ENCODE data around the gene ETV6. TPM values are rescaled to one million over a fixed set of nuclear protein-coding genes. Genes with fewer than 3 reads are reported as not detected.

The ETV6 gene
- total and polyA plus RNA-seq, 9 of the 15 experiments (the other 6 are each of a cell fraction or from before 2014, with no cell fraction given): 0.81 to 12.7 (median 4.1) TPM

GRCh38 chr12:11776316-11776715 lies 126.8 kb downstream of the ETV6 start:
- no peak for ATAC-seq
- Histone ChIP-seq H3K79me2 (ENCODE audit: control insufficient read depth, insufficient read depth, low read length) (no peaks in the 10 kb centered on the region), H4K20me1 (replicated peaks; ENCODE audit: control insufficient read depth, insufficient read depth, low read length) (no peaks in the 10 kb centered on the region), H3K36me3 (ENCODE audit: control insufficient read depth, insufficient read depth, low read length) (no peaks in the 10 kb centered on the region), H3K9ac (ENCODE audit: insufficient read depth in 1 of 2, low read depth in 2 of 2, low read length in 2 of 2) (no peak overlapping the region), H3K9me3 (replicated peaks; ENCODE audit: control insufficient read depth, insufficient read depth, low read depth, low read length) (no peaks in the 10 kb centered on the region), H3K9me1 (ENCODE audit: control insufficient read depth, insufficient read depth, low read length) (no peaks in the 10 kb centered on the region), H3K27ac (ENCODE audit: extremely low read depth, low read depth, low read length) (no peak overlapping the region), H3K4me1 (replicated peaks in 1 of 2; ENCODE audit: control insufficient read depth in 2 of 2, insufficient read depth in 2 of 2, low read length in 2 of 2) (peaks cover 0 to 3% of the 10 kb centered on the region in 2 experiments; a peak in 2 of 5 replicates), H3K4me3 (no peak overlapping the region), H3K4me2 (ENCODE audit: insufficient read depth, low read length) (no peak overlapping the region), H3K27me3 (ENCODE audit: control insufficient read depth in 2 of 2, insufficient read depth in 2 of 2, low read length in 2 of 2) (no peaks in the 10 kb centered on the region), H2AFZ (ENCODE audit: low read depth, low read length) (no peak overlapping the region)
- no peak for DNase-seq (ENCODE audit: extremely low read depth in 1 of 4, low spot score in 3 of 4)
- CTCF ChIA-PET (ENCODE audit: low intra/inter-chr PET ratio): no interaction called here
- TF ChIP-seq TFAP4 (CRISPR knock-in tag; IDR thresholded peaks at IDR 0.05; ENCODE audit: borderline replicate concordance) (no peak), ZNF507 (tag; conservative IDR thresholded peaks at IDR 0.05) (no peak), ZNF184 (CRISPR knock-in tag; IDR thresholded peaks at IDR 0.05) (no peak)
- intact Hi-C loops (cut with micrococcal nuclease): no loop called here
- 60% methylated on average over 3 of the region's 3 CpGs for WGBS (ENCODE audit: insufficient coverage, low coverage, missing lambda C conversion rate)
- no TSS peak for BruUV-seq (replicated peaks)
- in situ Hi-C loops (cut with MboI): no loop called here
- POLR2A ChIA-PET: interaction anchor here (0.6 kb wide), 1 partner anchor 91 kb away, joined by 3 read pairs; no protein-coding TSS in a partner anchor
- FAIRE-seq: no peak

GRCh38 chr12:11777451-11777850 lies 128.0 kb downstream of the ETV6 start:
- Histone ChIP-seq H3K9ac (ENCODE audit: insufficient read depth in 1 of 2, low read depth in 2 of 2, low read length in 2 of 2) (no peak overlapping the region), H3K36me3 (ENCODE audit: control insufficient read depth, insufficient read depth, low read length) (no peaks in the 10 kb centered on the region), H3K27me3 (ENCODE audit: control insufficient read depth in 2 of 2, insufficient read depth in 2 of 2, low read length in 2 of 2) (no peaks in the 10 kb centered on the region), H3K4me1 (replicated peaks in 1 of 2; ENCODE audit: control insufficient read depth in 2 of 2, insufficient read depth in 2 of 2, low read length in 2 of 2) (peaks cover 0 to 3% of the 10 kb centered on the region in 2 experiments; a peak in 2 of 5 replicates), H3K9me3 (replicated peaks; ENCODE audit: control insufficient read depth, insufficient read depth, low read depth, low read length) (no peaks in the 10 kb centered on the region), H2AFZ (ENCODE audit: low read depth, low read length) (no peak overlapping the region), H4K20me1 (replicated peaks; ENCODE audit: control insufficient read depth, insufficient read depth, low read length) (no peaks in the 10 kb centered on the region), H3K4me2 (ENCODE audit: insufficient read depth, low read length) (no peak overlapping the region), H3K27ac (ENCODE audit: extremely low read depth, low read depth, low read length) (no peak overlapping the region), H3K79me2 (ENCODE audit: control insufficient read depth, insufficient read depth, low read length) (no peaks in the 10 kb centered on the region), H3K4me3 (no peak overlapping the region), H3K9me1 (ENCODE audit: control insufficient read depth, insufficient read depth, low read length) (no peaks in the 10 kb centered on the region)
- intact Hi-C loops (cut with micrococcal nuclease) (no loop called here), in situ Hi-C loops (cut with MboI) (no loop called here)
- TF ChIP-seq SPI1 (IDR thresholded peaks at IDR 0.05; ENCODE audit: borderline replicate concordance, low read depth, low read length) (no peak), NFYB (IDR thresholded peaks at IDR 0.05; ENCODE audit: extremely low read depth, insufficient read length) (no peak), THAP7 (CRISPR knock-in tag; IDR thresholded peaks at IDR 0.05) (no peak), ZC3H4 (CRISPR knock-in tag; IDR thresholded peaks at IDR 0.05; ENCODE audit: borderline replicate concordance) (no peak), ZBTB33 (CRISPR knock-in tag; IDR thresholded peaks at IDR 0.05) (no peak), ZNF639 (CRISPR knock-in tag; conservative IDR thresholded peaks at IDR 0.05 in 1 of 2, IDR thresholded peaks at IDR 0.05 in 1 of 2) (no peak)
- BruUV-seq (replicated peaks): no TSS peak
- no peak for ATAC-seq
- no peak for DNase-seq (ENCODE audit: extremely low read depth in 1 of 4, low spot score in 3 of 4)
- FAIRE-seq: no peak
- POLR2A ChIA-PET: no interaction called here
- 100% methylated on average over 1 of the region's 4 CpGs for WGBS (ENCODE audit: insufficient coverage, low coverage, missing lambda C conversion rate)
- CTCF ChIA-PET (ENCODE audit: low intra/inter-chr PET ratio): no interaction called here
